Smooth muscle cell of trachea (primary cell): ENCODE measurements around the gene QRICH1. TPM values are rescaled to one million over a fixed set of nuclear protein-coding genes. Genes with fewer than 3 reads are reported as not detected.

Source experiments
- total RNA-seq: library from RNA; depleted of rRNA; stranded (reverse); fragments of >200 nt; gene quantifications from 2 replicates; pipeline ENCODE4 v1.2.1, GENCODE V29; 2014

Gene QRICH1
- 82.6 and 82.7 TPM in 2 replicates for total RNA-seq

GRCh38 chr3:49093853-49094767 is at the start of gene QRICH1:
QRICH1 (minus strand) TSS chr3:49094071; CDS start chr3:49077017, 17,054 bp downstream.

GRCh38 chr3:49132437-49133225 is 38.8 kb upstream of the QRICH1 start, which contains the start of gene LAMB2:
LAMB2 (minus strand) TSS chr3:49133050; CDS start chr3:49132867, 183 bp downstream.

GRCh38 chr3:49120438-49121131 is 26.7 kb upstream of the QRICH1 start, which contains the start of gene USP19:
USP19 (minus strand) TSS chr3:49120823; CDS start chr3:49119145, 1,678 bp downstream.

GRCh38 chr3:49104427-49105291 is 10.8 kb upstream of the QRICH1 start, which contains the start of gene QARS1:
QARS1 (minus strand) TSS chr3:49104757; CDS start chr3:49104733, 24 bp downstream.

GRCh38 chr3:49028673-49029562 is 65.0 kb downstream of the QRICH1 start, which contains the start of gene IMPDH2:
IMPDH2 (minus strand) TSS chr3:49029398; CDS start chr3:49029350, 48 bp downstream.

GRCh38 chr3:49021813-49022687 is 71.8 kb downstream of the QRICH1 start, which contains the start of gene NDUFAF3:
NDUFAF3 (plus strand) TSS chr3:49022121; CDS start chr3:49022145, 24 bp downstream.

GRCh38 chr3:49017971-49018706 is 75.7 kb downstream of the QRICH1 start, which contains the start of gene DALRD3:
DALRD3 (minus strand) TSS chr3:49018580; CDS start chr3:49018564, 16 bp downstream.

GRCh38 chr3:49007068-49007770 is 86.7 kb downstream of the QRICH1 start, which contains the start of gene WDR6:
WDR6 (plus strand) TSS chr3:49007391; CDS start chr3:49007432, 41 bp downstream.

GRCh38 chr3:48989796-48990635 is 103.9 kb downstream of the QRICH1 start, which contains the start of gene P4HTM:
P4HTM (plus strand) TSS chr3:48990241; CDS start chr3:48990257, 16 bp downstream.

Other genes starting within 250 kb of the QRICH1 start
- gene PRKAR2A, start 246.2 kb downstream of the QRICH1 start, total RNA-seq: 34.9 and 35.9 TPM in 2 replicates
- gene SLC25A20, start 195.2 kb downstream of the QRICH1 start, total RNA-seq: 18.5 and 28.8 TPM in 2 replicates
- gene ARIH2, start 175.2 kb downstream of the QRICH1 start, total RNA-seq: 64.4 and 72.0 TPM in 2 replicates
- gene P4HTM, start 103.8 kb downstream of the QRICH1 start, total RNA-seq: 36.5 and 58.7 TPM in 2 replicates
- 75.3 and 99.4 TPM in 2 replicates for gene WDR6, start 86.7 kb downstream of the QRICH1 start, total RNA-seq
- 63.6 and 66.0 TPM in 2 replicates for gene DALRD3, start 75.5 kb downstream of the QRICH1 start, total RNA-seq
- gene NDUFAF3, start 72.0 kb downstream of the QRICH1 start, total RNA-seq: 67.8 and 109 TPM in 2 replicates
- gene IMPDH2, start 64.7 kb downstream of the QRICH1 start, total RNA-seq: 335 and 458 TPM in 2 replicates
- 319 and 442 TPM in 2 replicates for gene QARS1, start 10.7 kb upstream of the QRICH1 start, total RNA-seq
- 64.4 and 72.6 TPM in 2 replicates for gene USP19, start 26.8 kb upstream of the QRICH1 start, total RNA-seq
- 580 and 1,305 TPM in 2 replicates for gene LAMB2, start 39.0 kb upstream of the QRICH1 start, total RNA-seq
- 21.8 and 31.1 TPM in 2 replicates for gene CCDC71, start 72.3 kb upstream of the QRICH1 start, total RNA-seq
- 43.6 and 58.7 TPM in 2 replicates for gene KLHDC8B, start 77.5 kb upstream of the QRICH1 start, total RNA-seq
- 1.3 and 2.3 TPM in 2 replicates for gene C3orf62, start 183.2 kb upstream of the QRICH1 start, total RNA-seq
- 24.3 and 35.6 TPM in 2 replicates for gene USP4, start 246.0 kb upstream of the QRICH1 start, total RNA-seq